Ovary (tissue), 9 donors: ENCODE data around the gene ARHGAP10. TPM values are rescaled to one million over a fixed set of nuclear protein-coding genes. Genes with fewer than 3 reads are reported as not detected.

Source experiments
- DNase-seq, 5 donors: peaks; one replicate each; pipeline ENCODE4 v3.0.0-alpha.2; 2019 to 2020
- H3K27ac ChIP-seq, 2 donors: fragments of 200-600 bp; one replicate each; pipeline versions ENCODE4 v1.5.1 to v1.8.0; 2019 to 2022
- H3K27me3 ChIP-seq: fragments of 200-600 bp; one replicate; pipeline ENCODE4 v1.8.0; 2022
- H3K36me3 ChIP-seq: fragments of 200-600 bp; sonication (generic); one replicate; pipeline ENCODE4 v1.5.1; 2019
- H3K4me1 ChIP-seq: one replicate; pipeline ENCODE4 v1.8.1; 2013; ENCODE audit warnings: mild to moderate bottlenecking, moderate library complexity; ENCODE audit not compliant: insufficient read depth
- H3K4me3 ChIP-seq: fragments of 200-600 bp; sonication (generic); one replicate; pipeline ENCODE4 v1.5.1; 2017
- H3K9me3 ChIP-seq, 2 donors: fragments of 200-600 bp in 1 of 2; sonication (generic) in 1 of 2; one replicate each; pipeline versions ENCODE4 v1.5.1 to v1.8.1; 2013 to 2019; ENCODE audit warnings: mild to moderate bottlenecking in 1 of 2, moderate library complexity in 1 of 2
- CTCF ChIP-seq, 3 donors: fragments of 450-650 bp in 2 of 3; fragments of 200-600 bp in 1 of 3; IDR thresholded peaks; one replicate each; pipeline versions ENCODE4 v1.5.1 to v1.8.0; 2016 to 2022; ENCODE audit warnings: antibody characterized with exemption in 3 of 3, mild to moderate bottlenecking in 1 of 3
- EP300 ChIP-seq: sonication (generic); formaldehyde crosslinking; IDR thresholded peaks from one replicate; pipeline ENCODE4 v1.6.1; 2017; ENCODE audit warnings: antibody characterized with exemption
- POLR2A ChIP-seq: fragments of 450-650 bp; IDR thresholded peaks from one replicate; pipeline ENCODE4 v1.6.1; 2017; ENCODE audit warnings: antibody characterized with exemption, mild to moderate bottlenecking, moderate library complexity
- WGBS, 3 donors: extraction: QIAGEN DNeasy Blood & Tissue Kit in 1 of 3; methylation state at CpG; one replicate each; pipeline versions ENCODE4 v1.1.5 to v1.1.7; 2013 to 2017; 5-methylcytosine and 5-hydroxymethylcytosine counted together
- intact Hi-C, 4 donors: fragments of 100-400 bp; cut with DNase I; formaldehyde crosslinking; loops; one replicate each; pipeline versions ENCODE4 v1.11.0 to v1.15.1; 2022 to 2023
- polyA plus RNA-seq, 2 donors: library from polyadenylated mRNA; stranded (reverse); fragments of 200-250 nt in 1 of 2; fragments of 350-450 nt in 1 of 2; fragmentation: Illumina TruSeq in 1 of 2; extraction: RNeasy Lipid Tissue Mini Kit (QIAGEN cat#74804) in 1 of 2; gene quantifications; one replicate each; pipeline ENCODE4 v1.2.3, GENCODE V29; 2013 to 2014
- total RNA-seq, 7 donors: library from RNA; depleted of rRNA in 2 of 7; stranded (reverse); fragments of >200 nt in 2 of 7; fragmentation: NEBNext Ultra II Directional in 3 of 7; extraction: Animal tissue kit (Norgen Biotek cat#: 25700) in 3 of 7; gene quantifications; one replicate each; pipeline versions ENCODE4 v1.1.0 to v1.2.4, GENCODE V29; 2016 to 2023
- donor health status: DM: no; HTN: no; CAD: no; lungs with moderate emphysema.
- donor health status: DM: no; HTN: no; CAD: no.
- donor health status: Bipolar disorder and iron deficiency.
- donor health status: DM: yes; HTN: yes; CAD: no.
- donor health status: DM: no; HTN: no; CAD: no.
- donor health status: DM: yes; HTN: yes; CAD: no.

Gene ARHGAP10
- total and polyA plus RNA-seq, 9 donors = 37.1 to 76.7 (median 63.8) TPM

GRCh38 chr4:147704846-147705245 is 27.0 kb upstream of the ARHGAP10 start:
- no peaks in the 10 kb centered on the region for H3K36me3 ChIP-seq
- peaks cover 3% of the 10 kb centered on the region for H3K4me1 ChIP-seq
- no peak overlapping the region for H3K4me3 ChIP-seq
- H3K9me3 ChIP-seq = no peaks in the 10 kb centered on the region
- TF ChIP-seq EP300 (no peak), CTCF (IDR thresholded peaks at IDR 0.05) (no peak), POLR2A (no peak)
- no peak for DNase-seq
- H3K27ac ChIP-seq = no peak overlapping the region
- H3K27me3 ChIP-seq = no peaks in the 10 kb centered on the region
- intact Hi-C loops = loop anchor here in 2 of 4 donors (5.0 kb wide), 1 partner anchor 162 kb away; no protein-coding TSS in a partner anchor
- 69 to 79% (median 72%) methylated on average over 1 of the region's 1 CpG for whole genome bisulfite sequencing, 3 donors

- intact Hi-C loops = loop anchor here (1.0 to 5.0 kb wide), 2 partner anchors 158 to 159 kb away; no protein-coding TSS in a partner anchor
- Histone ChIP-seq H3K9me3 (no peaks in the 10 kb centered on the region), H3K27me3 (no peaks in the 10 kb centered on the region), H3K36me3 (no peaks in the 10 kb centered on the region), H3K4me3 (no peak overlapping the region), H3K27ac (no peak overlapping the region), H3K4me1 (peaks cover 3% of the 10 kb centered on the region)
- peak in 4 of 5 donors; percentile 43 to 71 (median 50) for DNase-seq
- 27 to 32% (median 31%) methylated on average over 7 of the region's 7 CpGs for WGBS, 3 donors
- no peak for TF ChIP-seq POLR2A
- peak; percentile 72 to 94 (median 92) for TF ChIP-seq CTCF (IDR thresholded peaks at IDR 0.05)
- no peak for TF ChIP-seq EP300
These were observed 23.8 kb upstream of the ARHGAP10 start for GRCh38 chr4:147707892-147708672.

- WGBS, 3 donors = 94 to 99% (median 97%) methylated on average over 5 of the region's 5 CpGs
- Histone ChIP-seq H3K4me1 (peaks cover 3% of the 10 kb centered on the region), H3K9me3 (no peaks in the 10 kb centered on the region), H3K36me3 (no peaks in the 10 kb centered on the region), H3K27ac (no peak overlapping the region), H3K27me3 (no peaks in the 10 kb centered on the region), H3K4me3 (no peak overlapping the region)
- TF ChIP-seq EP300 (no peak), CTCF (IDR thresholded peaks at IDR 0.05) (no peak), POLR2A (no peak)
- DNase-seq = no peak
- intact Hi-C loops = loop anchor here in 2 of 4 donors (5.0 kb wide), 1 partner anchor 157 kb away; no protein-coding TSS in a partner anchor
These were observed 21.9 kb upstream of the ARHGAP10 start for GRCh38 chr4:147709999-147710398.

- no peak overlapping the region for H3K27ac ChIP-seq
- H3K36me3 ChIP-seq = no peaks in the 10 kb centered on the region
- no peak overlapping the region for H3K4me3 ChIP-seq
- H3K9me3 ChIP-seq = no peaks in the 10 kb centered on the region
- no peak for DNase-seq
- TF ChIP-seq CTCF (IDR thresholded peaks at IDR 0.05) = no peak
- TF ChIP-seq EP300 = no peak
- no peak for TF ChIP-seq POLR2A
- H3K4me1 ChIP-seq = no peaks in the 10 kb centered on the region
- WGBS, 3 donors = 91 to 94% (median 94%) methylated on average over 8 of the region's 8 CpGs
- intact Hi-C loops = loop anchor here in 1 of 4 donors (5.0 kb wide), 1 partner anchor 148 kb away; no protein-coding TSS in a partner anchor
- no peaks in the 10 kb centered on the region for H3K27me3 ChIP-seq
These were observed 17.1 kb upstream of the ARHGAP10 start for GRCh38 chr4:147714575-147715401.
